Bronchial epithelial cell (primary cell): Measurements from ENCODE around the gene STAB1. TPM values are rescaled to one million over a fixed set of nuclear protein-coding genes. Genes with fewer than 3 reads are reported as not detected.

ENCODE experiments used
- DNase-seq: peaks from one replicate; pipeline ENCODE4 v3.0.0-alpha.2; 2010; ENCODE audit warnings: low read depth
- FAIRE-seq: peaks from 2 replicates; lab custom pipeline; 2011; peaks lifted over from hg19 to GRCh38; lab: Jason Lieb, UNC
- H3K27me3 ChIP-seq: 2 replicates; pipeline ENCODE4 v1.5.1; 2011; ENCODE audit warnings: low read length; ENCODE audit not compliant: control insufficient read depth, insufficient read depth
- H3K36me3 ChIP-seq: 2 replicates; pipeline ENCODE4 v1.5.1; 2011; ENCODE audit warnings: low read length; ENCODE audit not compliant: control insufficient read depth, insufficient read depth
- H3K4me3 ChIP-seq: 2 replicates; pipeline ENCODE4 v1.5.1; 2011; ENCODE audit warnings: mild to moderate bottlenecking, low read depth, low read length, control low read depth
- CTCF ChIP-seq: IDR thresholded peaks from 2 replicates; pipeline ENCODE4 v1.5.1; 2011; ENCODE audit warnings: mild to moderate bottlenecking, moderate library complexity, low read length, control low read depth, inconsistent platforms; ENCODE audit not compliant: insufficient read depth, severe bottlenecking
- total RNA-seq: library from RNA; depleted of rRNA; stranded (reverse); fragments of >200 nt; gene quantifications from 2 replicates; pipeline ENCODE4 v1.2.1, GENCODE V29; 2014

The STAB1 gene
- total RNA-seq, 1 donor from 2014 or later: under 0.01 TPM

- H3K36me3 ChIP-seq: peaks cover 23% of the 10 kb centered on the region
- DNase-seq (no peak), FAIRE-seq (no peak)
- H3K27me3 ChIP-seq: no peaks in the 10 kb centered on the region
- no peak overlapping the region for H3K4me3 ChIP-seq
- no peak for TF ChIP-seq CTCF
Observed at GRCh38 chr3:52527039-52527731, 32.0 kb downstream of the STAB1 start.

GRCh38 chr3:52527732-52528585 is 32.8 kb downstream of the STAB1 start:
- TF ChIP-seq CTCF: no peak
- FAIRE-seq: no peak
- no peak for DNase-seq
- no peak overlapping the region for H3K4me3 ChIP-seq
- H3K36me3 ChIP-seq: peaks cover 23% of the 10 kb centered on the region
- no peaks in the 10 kb centered on the region for H3K27me3 ChIP-seq

GRCh38 chr3:52528586-52529375 is 33.6 kb downstream of the STAB1 start:
- peaks cover 22% of the 10 kb centered on the region for H3K36me3 ChIP-seq
- no peak overlapping the region for H3K4me3 ChIP-seq
- FAIRE-seq (no peak), DNase-seq (no peak)
- no peak for TF ChIP-seq CTCF
- no peaks in the 10 kb centered on the region for H3K27me3 ChIP-seq

- Histone ChIP-seq H3K36me3 (peaks cover 18% of the 10 kb centered on the region), H3K4me3 (no peak overlapping the region), H3K27me3 (no peaks in the 10 kb centered on the region)
- no peak for TF ChIP-seq CTCF
- DNase-seq (no peak), FAIRE-seq (no peak)
Observed at GRCh38 chr3:52529376-52530333, 34.5 kb downstream of the STAB1 start.
